Measurements from ENCODE around the gene NDUFS8.

Gene NDUFS8

DNA sequence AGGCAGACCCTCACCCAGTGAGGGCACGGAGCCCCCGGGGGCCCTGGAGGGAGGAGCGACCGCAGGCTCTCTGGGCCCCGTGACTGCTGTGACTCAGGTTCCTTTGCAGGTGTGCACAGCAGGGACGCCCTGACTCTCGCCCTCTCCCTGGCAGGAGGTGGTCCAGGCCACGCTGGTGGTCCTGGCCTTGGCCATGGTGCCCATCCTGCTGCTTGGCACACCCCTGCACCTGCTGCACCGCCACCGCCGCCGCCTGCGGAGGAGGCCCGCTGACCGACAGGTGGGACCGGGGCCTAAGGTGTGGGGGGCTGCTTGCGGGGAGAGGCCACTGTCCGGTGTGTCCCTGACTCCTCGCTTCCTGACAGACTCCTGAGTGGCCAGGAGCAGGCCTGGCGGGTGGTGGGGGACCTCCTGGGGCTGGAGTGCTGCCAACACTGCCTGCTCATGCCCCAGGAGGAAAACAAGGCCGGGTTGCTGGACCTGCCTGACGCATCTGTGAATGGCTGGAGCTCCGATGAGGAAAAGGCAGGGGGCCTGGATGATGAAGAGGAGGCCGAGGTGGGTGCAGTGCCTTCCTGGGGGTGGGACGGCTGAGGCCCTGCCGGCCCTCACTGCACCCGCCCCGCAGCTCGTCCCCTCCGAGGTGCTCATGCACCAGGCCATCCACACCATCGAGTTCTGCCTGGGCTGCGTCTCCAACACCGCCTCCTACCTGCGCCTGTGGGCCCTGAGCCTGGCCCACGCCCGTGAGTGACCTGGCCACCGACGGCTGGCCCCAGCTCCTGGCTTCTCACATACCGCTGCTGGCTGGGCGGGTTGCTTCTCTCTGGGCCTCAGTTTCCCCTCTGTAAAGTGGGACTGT, 19.3 kb downstream of the NDUFS8 start:
- DNase-seq (ENCODE audit: low read depth): no peak

DNA sequence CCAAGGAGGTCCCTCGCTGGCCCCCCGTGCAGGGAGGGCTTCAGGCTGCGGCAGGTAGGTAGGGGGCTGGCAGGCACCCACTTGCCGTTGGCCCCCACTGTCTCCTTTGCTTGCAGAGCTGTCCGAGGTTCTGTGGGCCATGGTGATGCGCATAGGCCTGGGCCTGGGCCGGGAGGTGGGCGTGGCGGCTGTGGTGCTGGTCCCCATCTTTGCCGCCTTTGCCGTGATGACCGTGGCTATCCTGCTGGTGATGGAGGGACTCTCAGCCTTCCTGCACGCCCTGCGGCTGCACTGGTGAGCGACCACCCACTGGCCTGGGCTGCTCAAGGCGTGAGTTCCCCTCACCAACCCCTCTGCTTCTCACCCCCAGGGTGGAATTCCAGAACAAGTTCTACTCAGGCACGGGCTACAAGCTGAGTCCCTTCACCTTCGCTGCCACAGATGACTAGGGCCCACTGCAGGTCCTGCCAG, 19.9 kb downstream of the NDUFS8 start:
- no peak for DNase-seq (ENCODE audit: low read depth)

DNA sequence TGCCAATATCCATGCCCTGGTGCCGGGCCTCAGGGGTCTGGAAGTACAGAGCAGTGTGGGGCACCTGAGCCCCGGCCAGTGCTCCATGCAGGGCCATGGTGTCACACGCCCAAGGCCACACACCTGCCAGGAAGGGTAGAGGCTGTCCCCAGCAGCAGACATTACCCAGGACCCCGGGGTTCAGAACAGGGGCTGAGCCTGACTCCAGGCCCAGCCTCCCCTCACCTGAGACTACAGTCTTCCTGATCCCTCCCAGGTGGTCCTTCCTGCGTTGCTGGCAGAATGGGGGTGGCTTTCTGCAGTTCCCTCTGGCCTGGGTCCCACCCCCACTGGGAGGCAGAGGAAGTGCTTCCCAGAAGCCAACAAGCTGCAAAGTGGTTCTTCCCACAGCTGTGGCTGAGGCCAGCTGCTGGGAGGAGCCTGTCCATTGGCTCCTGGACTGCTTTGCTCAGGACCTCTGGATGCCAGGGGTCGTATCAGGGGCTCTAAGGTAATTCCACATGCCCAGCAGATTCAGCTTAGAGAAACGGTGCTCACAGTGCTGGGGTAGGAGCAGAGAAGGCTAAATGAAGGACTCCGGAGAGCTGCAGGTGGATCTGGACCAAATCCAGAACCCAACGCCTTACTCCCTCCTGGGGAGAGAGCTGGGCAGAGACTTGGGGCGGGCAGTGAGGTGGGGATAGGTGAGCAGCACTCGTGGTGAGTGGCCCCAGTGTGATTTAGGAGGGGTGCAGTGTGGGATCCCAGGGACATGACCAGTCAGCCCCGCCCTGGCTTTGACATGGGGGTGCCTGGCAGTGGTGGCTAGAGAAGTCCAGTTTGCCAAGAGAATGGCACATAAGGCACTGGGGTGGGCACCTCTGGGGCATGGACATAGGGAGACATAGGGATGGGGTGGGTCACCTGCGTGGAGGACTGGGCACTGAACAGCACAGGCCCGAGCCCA, 21.0 kb downstream of the NDUFS8 start:
- DNase-seq (ENCODE audit: low read depth): no peak

DNA sequence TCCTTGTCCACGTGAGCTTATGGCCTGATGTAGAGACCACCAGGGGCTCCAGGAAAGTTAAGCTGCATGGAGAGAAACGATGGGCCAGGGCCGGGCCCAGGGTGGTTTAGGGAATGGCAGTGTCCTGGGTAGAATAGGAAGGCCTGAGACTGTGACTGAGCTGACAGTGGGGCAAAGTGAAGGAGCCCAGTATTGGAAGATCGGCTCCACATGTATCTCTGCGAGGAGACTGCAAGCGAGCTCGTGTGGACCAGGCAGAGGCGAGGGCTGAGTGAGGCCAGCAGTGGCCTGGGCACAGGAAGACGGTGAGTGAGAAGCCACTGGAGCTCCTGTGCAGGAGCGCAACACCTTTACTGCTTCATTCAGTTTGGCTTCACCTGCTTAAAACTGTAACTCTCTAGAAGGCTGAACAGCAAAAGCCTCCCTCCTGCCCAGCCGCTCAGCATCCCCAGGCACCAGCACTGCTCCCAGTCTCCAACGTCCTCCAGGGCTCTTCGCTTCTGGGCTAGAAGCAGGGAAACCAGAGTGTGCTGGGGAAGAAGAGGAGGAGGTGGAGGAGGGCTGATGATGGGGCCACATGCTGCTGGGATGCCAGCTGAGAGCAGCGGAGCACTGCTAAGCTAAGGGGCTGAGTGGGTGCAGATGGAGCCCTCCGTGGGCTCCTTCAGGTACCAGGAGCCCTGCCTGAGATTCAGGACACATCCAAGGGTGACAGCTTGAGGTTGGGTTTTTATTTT, 21.8 kb downstream of the NDUFS8 start:
- no peak for DNase-seq (ENCODE audit: low read depth)

- DNase-seq (ENCODE audit: low read depth): no peak
These were observed 22.6 kb downstream of the NDUFS8 start for GRCh38 chr11:68053117-68053516.

DNA sequence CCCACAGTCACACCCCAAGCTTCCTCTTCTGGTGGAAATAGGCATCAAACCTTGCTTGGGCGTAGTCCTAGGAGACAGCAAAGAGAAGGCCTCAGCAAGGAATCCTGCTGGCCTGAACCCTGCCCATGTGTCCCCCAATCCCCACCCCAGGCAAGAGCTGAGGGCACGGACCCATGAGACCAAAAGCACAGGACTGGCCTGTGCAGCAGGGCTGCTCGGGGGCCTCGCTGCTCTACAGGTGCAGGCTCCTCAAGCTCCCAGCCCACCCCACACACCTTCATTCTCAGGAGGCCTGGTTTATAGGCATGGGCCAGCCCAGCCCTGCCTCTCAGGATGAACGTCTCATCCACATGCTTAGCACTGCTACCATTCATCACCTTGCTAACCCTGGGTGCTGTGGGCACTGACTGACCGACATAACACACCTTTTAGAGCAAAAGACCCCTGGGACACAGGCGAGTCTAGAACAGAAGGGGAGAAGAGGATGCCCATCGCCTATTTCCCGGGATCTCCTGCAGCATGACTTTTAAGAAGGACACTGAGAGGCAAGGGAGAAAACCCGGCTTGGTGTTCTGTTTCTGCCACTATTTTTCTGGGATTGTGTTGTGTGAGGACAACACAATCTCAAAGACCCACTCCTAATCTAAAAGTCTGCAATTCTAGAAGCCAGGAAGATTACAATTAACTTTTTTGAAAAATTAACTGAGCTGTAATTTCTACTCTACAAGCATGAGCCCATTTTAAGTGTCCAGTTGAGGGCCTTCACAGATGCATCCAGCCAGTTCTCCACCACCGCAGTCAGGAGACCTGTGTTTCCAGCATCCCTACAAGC, 23.7 kb downstream of the NDUFS8 start:
- no peak for DNase-seq (ENCODE audit: low read depth)

DNA sequence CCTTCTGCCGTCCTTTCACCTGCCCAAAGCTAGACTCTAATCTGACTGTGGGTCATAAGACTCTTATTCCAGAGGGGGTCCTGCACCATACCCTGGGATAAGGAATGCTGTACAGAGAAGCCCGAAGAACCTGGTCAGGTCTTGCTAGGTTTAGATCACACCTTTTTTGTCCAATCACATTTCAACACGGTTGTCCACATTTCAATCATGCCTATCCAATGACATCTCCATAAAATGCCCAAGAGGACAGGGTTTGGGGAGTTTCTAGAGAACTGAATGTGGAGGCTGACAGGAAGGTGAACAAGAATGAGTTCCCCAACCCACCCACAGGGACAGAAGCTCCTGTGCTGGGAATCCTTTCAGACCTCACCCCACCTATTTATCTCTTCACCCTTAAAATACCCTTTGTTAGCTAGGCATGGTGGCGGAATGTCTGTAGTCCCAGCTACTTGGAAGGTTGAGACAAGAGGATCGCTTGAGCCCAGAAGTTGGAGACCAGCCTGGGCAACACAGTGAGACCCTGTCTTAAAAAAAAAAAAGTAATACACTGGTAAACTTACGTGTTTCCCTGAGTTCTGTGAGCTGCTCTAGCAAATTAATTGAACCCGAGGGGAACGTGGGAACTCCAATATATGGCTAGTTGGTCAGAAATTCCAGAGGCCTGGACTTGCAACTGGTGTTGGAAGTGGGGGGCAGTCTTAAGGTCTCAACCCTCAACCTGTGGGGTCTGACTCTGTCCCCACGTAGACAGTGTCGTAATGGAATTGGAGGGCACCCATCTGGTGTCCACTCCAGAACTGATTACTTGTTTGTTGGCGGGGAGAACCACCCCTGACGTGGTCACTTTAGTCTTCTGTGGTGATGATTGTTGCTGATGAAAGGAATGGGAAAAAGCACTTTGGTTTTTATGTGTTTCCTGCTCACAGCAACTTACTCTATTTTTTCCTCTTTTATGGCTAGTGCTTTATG, 26.1 kb downstream of the NDUFS8 start:
- no peak for DNase-seq (ENCODE audit: low read depth)

DNA sequence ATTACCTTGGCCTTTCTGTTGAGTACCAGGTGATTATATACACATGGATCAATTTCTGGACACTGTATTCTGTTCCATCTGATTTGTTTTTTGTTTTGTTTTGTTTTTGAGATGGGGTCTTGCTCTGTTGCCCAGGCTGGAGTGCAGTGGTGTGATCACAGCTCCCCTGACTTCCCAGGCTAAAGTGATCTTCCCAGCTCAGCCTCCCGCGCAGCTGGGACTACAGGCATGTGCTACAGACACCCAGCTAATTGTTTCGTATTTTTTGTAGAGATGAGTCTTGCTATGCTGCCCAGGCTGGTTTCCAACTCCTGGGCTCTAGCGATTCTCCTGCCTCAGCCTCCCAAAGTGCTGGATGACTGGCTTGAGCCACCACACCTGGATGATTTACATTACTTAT, 27.3 kb downstream of the NDUFS8 start:
- no peak for DNase-seq (ENCODE audit: low read depth)

GRCh38 chr11:68061508-68061907, 31.0 kb downstream of the NDUFS8 start:
- DNase-seq (ENCODE audit: low read depth): no peak

- no peak for DNase-seq (ENCODE audit: low read depth)
These were observed 34.4 kb downstream of the NDUFS8 start for GRCh38 chr11:68064926-68065325.

- no peak for DNase-seq (ENCODE audit: low read depth)
These were observed 35.4 kb downstream of the NDUFS8 start for GRCh38 chr11:68065841-68066240.

DNA sequence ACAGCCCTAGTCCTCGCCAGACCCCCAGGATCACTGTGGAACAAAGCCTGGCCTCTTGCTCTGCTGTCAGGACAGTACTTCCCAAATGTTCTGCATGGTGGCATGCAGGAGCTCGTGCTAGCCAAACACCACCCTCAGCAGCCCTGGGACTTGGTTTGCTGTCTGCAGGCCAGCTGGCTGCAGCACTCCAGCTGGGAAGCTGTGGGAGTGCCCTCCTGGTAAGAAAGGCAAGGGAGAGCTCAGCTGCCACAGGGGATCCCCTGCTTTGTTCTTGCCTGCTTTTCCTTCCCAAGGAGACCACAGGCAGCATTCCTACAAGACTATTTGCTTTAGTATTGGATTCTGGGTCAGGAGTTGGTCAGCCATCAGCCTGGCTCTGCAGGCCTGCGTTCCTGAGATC, 36.3 kb downstream of the NDUFS8 start:
- DNase-seq (ENCODE audit: low read depth): no peak

DNA sequence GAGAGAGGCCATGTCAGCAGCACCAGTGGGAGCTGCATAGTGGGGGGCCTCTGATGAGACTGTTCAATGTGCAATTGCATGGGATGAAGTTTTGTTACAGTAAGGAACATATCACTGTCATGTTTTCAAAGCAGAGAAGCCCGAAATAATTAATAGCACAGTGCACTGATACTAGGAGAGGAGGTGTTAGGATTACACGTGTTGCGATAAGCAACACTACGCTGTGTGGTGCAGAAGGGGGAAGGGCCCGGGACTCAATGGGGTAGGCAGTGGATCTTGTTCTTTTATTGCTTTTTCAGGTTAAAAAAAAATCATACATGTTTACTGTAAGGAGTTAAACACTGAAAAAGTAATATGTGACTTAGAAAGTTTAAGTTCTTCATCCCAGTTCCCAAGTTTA, 37.5 kb downstream of the NDUFS8 start:
- no peak for DNase-seq (ENCODE audit: low read depth)

DNA sequence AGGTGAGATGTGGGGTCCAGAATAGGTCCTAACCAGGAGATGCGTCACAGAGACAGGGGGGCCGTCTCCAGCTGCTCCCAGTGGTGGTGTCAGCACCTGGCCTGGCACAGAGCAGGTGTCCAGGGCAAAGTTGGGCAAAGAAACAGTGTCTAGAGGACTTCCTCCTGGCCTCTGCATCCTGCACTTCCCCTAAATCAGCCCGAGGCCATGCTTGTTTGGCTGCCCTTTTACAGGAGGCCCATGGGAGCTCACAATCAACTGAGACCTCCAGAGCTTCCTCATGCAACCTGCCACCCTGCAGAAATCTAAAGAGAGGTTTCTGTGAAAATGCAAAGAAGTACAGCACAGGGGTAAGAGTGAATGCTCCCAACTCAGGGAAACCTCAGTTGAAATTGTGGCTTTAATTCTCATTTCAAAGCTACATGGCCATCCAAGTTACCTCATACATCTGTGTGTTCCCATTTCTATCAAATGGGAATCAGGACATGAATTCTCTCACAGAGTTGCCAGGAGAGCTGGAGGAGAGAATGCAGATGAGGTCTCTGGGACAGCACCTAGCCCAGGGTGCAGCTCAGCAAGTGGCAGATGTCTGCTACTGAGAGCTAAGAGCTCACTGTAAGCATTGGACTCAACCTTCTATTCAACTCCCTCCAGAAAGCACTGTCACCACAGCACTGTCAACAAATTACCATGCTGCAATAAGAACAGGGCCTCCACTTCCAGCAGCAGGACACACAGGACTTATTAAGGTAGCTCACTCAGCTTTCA, 41.0 kb downstream of the NDUFS8 start:
- no peak for DNase-seq (ENCODE audit: low read depth)

DNA sequence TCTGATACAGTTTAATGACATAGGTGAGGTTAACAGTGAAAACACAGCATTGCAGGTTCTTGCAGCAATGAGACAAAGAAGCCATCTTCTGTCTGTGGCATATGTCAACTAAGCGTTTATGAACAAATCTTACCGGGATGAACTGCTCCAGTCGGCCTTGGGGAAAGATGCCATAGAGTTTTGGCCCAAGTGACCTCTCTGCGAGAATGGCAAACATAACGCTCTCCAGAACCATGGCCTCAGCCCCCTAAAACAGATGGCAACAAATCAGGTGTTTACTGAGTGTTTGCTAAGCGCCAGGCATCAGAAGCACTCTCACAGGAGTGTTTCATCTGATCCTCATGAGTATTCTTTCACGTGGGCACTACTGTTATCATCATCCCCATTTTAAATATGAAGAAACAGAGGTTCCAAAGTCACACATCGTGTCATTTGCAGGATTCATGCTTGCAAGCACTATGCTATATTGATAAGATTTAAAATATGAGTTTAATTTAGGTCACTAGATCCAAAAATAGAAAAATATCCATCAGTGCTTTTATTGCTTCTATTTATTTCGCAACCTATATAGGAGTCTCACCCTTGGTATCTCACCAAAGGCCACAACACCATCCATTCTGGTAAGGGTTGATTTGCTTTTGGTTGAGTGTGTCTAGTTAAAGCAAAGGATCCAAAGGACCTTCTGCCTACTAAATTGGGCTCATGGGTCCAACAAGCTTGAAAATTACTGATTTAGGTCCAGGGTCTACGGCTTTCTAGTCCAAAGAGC, 44.3 kb downstream of the NDUFS8 start:
- DNase-seq (ENCODE audit: low read depth): no peak

DNA sequence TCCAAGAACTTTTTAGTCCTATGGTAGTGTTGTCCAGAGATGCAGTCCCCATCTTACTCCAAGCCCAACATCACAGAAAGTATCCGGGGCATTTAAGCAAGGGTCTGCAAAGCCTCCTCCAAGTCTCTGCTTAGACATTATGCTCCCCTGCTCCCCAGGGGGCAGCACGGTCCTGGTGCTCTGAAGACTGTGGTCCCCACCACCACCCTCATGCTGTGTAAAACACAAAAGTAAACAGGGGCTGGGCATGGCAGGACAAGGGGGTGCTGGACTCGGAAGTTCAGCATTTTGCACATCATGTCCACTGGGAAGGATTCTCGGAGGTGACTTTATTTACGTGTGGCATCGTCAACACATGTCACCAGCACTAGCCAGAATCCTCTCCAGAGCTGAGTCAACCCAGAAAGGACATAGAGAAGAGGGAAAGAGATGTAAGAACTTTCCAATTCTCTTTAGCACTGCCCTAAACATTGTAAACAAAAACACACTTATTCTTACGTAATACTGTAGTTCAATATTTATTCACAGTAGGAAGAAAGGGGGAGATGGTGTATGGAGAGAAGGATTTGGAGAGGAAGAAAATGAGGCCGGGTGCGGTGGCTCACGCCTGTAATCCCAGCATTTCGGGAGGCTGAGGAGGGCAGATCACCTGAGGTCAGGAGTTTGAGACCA, 46.0 kb downstream of the NDUFS8 start:
- no peak for DNase-seq (ENCODE audit: low read depth)

GRCh38 chr11:68077617-68078582, 47.4 kb downstream of the NDUFS8 start:
- DNase-seq (ENCODE audit: low read depth): no peak
